ENCODE results near the gene HMCN2.

DNA sequence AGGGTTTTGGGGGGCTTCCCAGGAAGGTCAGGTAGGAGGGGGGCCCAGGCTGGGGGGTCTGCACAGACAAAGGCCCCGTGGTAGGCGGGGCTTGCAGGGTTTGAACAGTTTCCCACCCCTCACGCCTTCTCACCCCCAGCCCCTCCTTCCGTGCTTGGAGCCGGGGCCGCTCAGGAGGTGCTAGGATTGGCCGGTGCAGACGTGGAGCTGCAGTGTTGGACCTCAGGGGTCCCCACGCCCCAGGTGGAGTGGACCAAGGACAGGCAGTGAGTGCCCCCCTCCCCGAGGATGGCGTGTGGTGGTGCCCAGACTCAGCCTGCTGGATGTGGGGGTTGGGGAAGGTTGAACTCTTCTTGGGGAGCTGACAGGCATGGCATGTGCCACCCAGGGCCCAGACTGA lies 83.8 kb downstream of the HMCN2 start:
- TF ChIP-seq CTCF (IDR thresholded peaks at IDR 0.05; ENCODE audit: poor library complexity) = no peak
- TF ChIP-seq EZH2 (IDR thresholded peaks at IDR 0.05; ENCODE audit: borderline replicate concordance) = no peak

All from hepatocyte (in vitro differentiated cells).